Muscle layer of duodenum (tissue), 2 donors: Measurements from ENCODE around the gene THTPA.
A peak's percentile ranks its signal among the peaks of the same experiment; 100 is the strongest.

ENCODE experiments used
- H3K27ac ChIP-seq: one replicate; pipeline ENCODE4 v1.7.0; 2013; ENCODE audit warnings: mild to moderate bottlenecking, low read length
- H3K27me3 ChIP-seq: one replicate; pipeline ENCODE4 v1.7.0; 2013; ENCODE audit warnings: low read depth, mild to moderate bottlenecking, control low read depth, low read length
- H3K36me3 ChIP-seq, 2 donors: one replicate each; pipeline ENCODE4 v1.7.0; 2013; ENCODE audit warnings: low read length in 2 of 2, control low read depth in 1 of 2, mild to moderate bottlenecking in 1 of 2; ENCODE audit not compliant: insufficient read depth in 2 of 2, control insufficient read depth in 1 of 2
- H3K4me1 ChIP-seq, 2 donors: one replicate each; pipeline ENCODE4 v1.7.0; 2013; ENCODE audit warnings: low read length in 2 of 2, mild to moderate bottlenecking in 2 of 2, control low read depth in 1 of 2, moderate library complexity in 1 of 2; ENCODE audit not compliant: insufficient read depth in 2 of 2, control insufficient read depth in 1 of 2
- H3K4me3 ChIP-seq, 2 donors: one replicate each; pipeline ENCODE4 v1.7.0; 2013; ENCODE audit warnings: low read length in 2 of 2, low read depth in 1 of 2, mild to moderate bottlenecking in 1 of 2
- H3K9me3 ChIP-seq, 2 donors: one replicate each; pipeline ENCODE4 v1.7.0; 2013; ENCODE audit warnings: low read length in 2 of 2, control low read depth in 1 of 2, mild to moderate bottlenecking in 1 of 2; ENCODE audit not compliant: control insufficient read depth in 1 of 2
- donor health status: healthy.

The THTPA gene

GRCh38 chr14:23545740-23546365, 10.2 kb upstream of the THTPA start:
- H3K27ac ChIP-seq: no peak overlapping the region
- H3K4me1 ChIP-seq: peaks cover 3 to 8% of the 10 kb centered on the region in 2 donors
- H3K9me3 ChIP-seq: no peaks in the 10 kb centered on the region
- H3K4me3 ChIP-seq: no peak overlapping the region
- H3K27me3 ChIP-seq: no peaks in the 10 kb centered on the region
- H3K36me3 ChIP-seq: no peaks in the 10 kb centered on the region

GRCh38 chr14:23546450-23547035, 9.5 kb upstream of the THTPA start:
- H3K4me3 ChIP-seq: no peak overlapping the region
- H3K36me3 ChIP-seq: no peaks in the 10 kb centered on the region
- H3K27me3 ChIP-seq: no peaks in the 10 kb centered on the region
- H3K4me1 ChIP-seq: peaks cover 3 to 8% of the 10 kb centered on the region in 2 donors
- H3K27ac ChIP-seq: no peak overlapping the region
- H3K9me3 ChIP-seq: no peaks in the 10 kb centered on the region

- peaks cover 3 to 8% of the 10 kb centered on the region in 2 donors for H3K4me1 ChIP-seq
- no peaks in the 10 kb centered on the region for H3K9me3 ChIP-seq
- H3K36me3 ChIP-seq: no peaks in the 10 kb centered on the region
- H3K27ac ChIP-seq: no peak overlapping the region
- H3K4me3 ChIP-seq: no peak overlapping the region
- H3K27me3 ChIP-seq: no peaks in the 10 kb centered on the region
Measured at GRCh38 chr14:23547924-23548323, 8.1 kb upstream of the THTPA start.

- H3K4me3 ChIP-seq: no peak overlapping the region
- H3K27me3 ChIP-seq: no peaks in the 10 kb centered on the region
- H3K36me3 ChIP-seq: no peaks in the 10 kb centered on the region
- H3K27ac ChIP-seq: no peak overlapping the region
- no peaks in the 10 kb centered on the region for H3K9me3 ChIP-seq
- H3K4me1 ChIP-seq: peaks cover 3 to 8% of the 10 kb centered on the region in 2 donors
Measured at GRCh38 chr14:23548351-23549318, 7.4 kb upstream of the THTPA start.

GRCh38 chr14:23550131-23550811, 5.8 kb upstream of the THTPA start:
- no peak overlapping the region for H3K27ac ChIP-seq
- no peaks in the 10 kb centered on the region for H3K9me3 ChIP-seq
- peaks cover 0 to 11% of the 10 kb centered on the region in 2 donors for H3K4me1 ChIP-seq
- H3K27me3 ChIP-seq: no peaks in the 10 kb centered on the region
- H3K36me3 ChIP-seq: no peaks in the 10 kb centered on the region
- H3K4me3 ChIP-seq: peak overlapping the region; percentile 89

GRCh38 chr14:23550812-23551265, 5.2 kb upstream of the THTPA start:
- H3K27me3 ChIP-seq: no peaks in the 10 kb centered on the region
- no peaks in the 10 kb centered on the region for H3K36me3 ChIP-seq
- peaks cover 0 to 11% of the 10 kb centered on the region in 2 donors for H3K4me1 ChIP-seq
- peak overlapping the region; percentile 89 for H3K4me3 ChIP-seq
- no peaks in the 10 kb centered on the region for H3K9me3 ChIP-seq
- no peak overlapping the region for H3K27ac ChIP-seq

- H3K4me3 ChIP-seq: peak within 1 kb of the TSS; percentile 89
- no peaks in the 10 kb centered on the region for H3K36me3 ChIP-seq
- no peak within 1 kb of the TSS for H3K27ac ChIP-seq
- H3K9me3 ChIP-seq: no peaks in the 10 kb centered on the region
- peaks cover 1 to 13% of the 10 kb centered on the region in 2 donors for H3K4me1 ChIP-seq
- no peaks in the 10 kb centered on the region for H3K27me3 ChIP-seq
Measured at GRCh38 chr14:23551266-23552028, 4.6 kb upstream of the THTPA start, which contains the start of gene ZFHX2. TSS of gene ZFHX2 (minus strand) at chr14:23551765. CDS start at chr14:23535325, 16,440 bp downstream.

- peaks cover 9 to 30% of the 10 kb centered on the region in 2 donors for H3K4me1 ChIP-seq
- no peaks in the 10 kb centered on the region for H3K27me3 ChIP-seq
- no peak overlapping the region for H3K27ac ChIP-seq
Measured at GRCh38 chr14:23555533-23555881, 564 bp upstream of the THTPA start.

GRCh38 chr14:23556700-23557440, 799 bp downstream of the THTPA start:
- Histone ChIP-seq H3K27me3 (no peaks in the 10 kb centered on the region), H3K4me1 (peaks cover 9 to 28% of the 10 kb centered on the region in 2 donors), H3K36me3 (peaks cover 23 to 26% of the 10 kb centered on the region in 2 donors), H3K9me3 (no peaks in the 10 kb centered on the region), H3K4me3 (peak overlapping the region; percentile 88 to 96), H3K27ac (peak overlapping the region; percentile 93)

More at GRCh38 chr14:23555533-23555881, 564 bp upstream of the THTPA start:
- H3K9me3 ChIP-seq: no peaks in the 10 kb centered on the region
- H3K4me3 ChIP-seq: peak overlapping the region; percentile 88 to 96
- H3K36me3 ChIP-seq: peaks cover 11 to 23% of the 10 kb centered on the region in 2 donors

- H3K27me3 ChIP-seq: no peaks in the 10 kb centered on the region
- no peak overlapping the region for H3K27ac ChIP-seq
- H3K4me3 ChIP-seq: peak overlapping the region in 1 of 2 donors; percentile 88
Measured at GRCh38 chr14:23557521-23557920, 1.4 kb downstream of the THTPA start.

More at GRCh38 chr14:23557521-23557920, 1.4 kb downstream of the THTPA start:
- Histone ChIP-seq H3K36me3 (peaks cover 25 to 30% of the 10 kb centered on the region in 2 donors), H3K9me3 (no peaks in the 10 kb centered on the region), H3K4me1 (peaks cover 9 to 28% of the 10 kb centered on the region in 2 donors)
